GM12878 (cell line): ENCODE data around the gene AK8. TPM values are rescaled to one million over a fixed set of nuclear protein-coding genes. Genes with fewer than 3 reads are reported as not detected.

ENCODE experiments used
- ATAC-seq: fragments of 200-7000 bp; cut with Tn5 transposase; 3 replicates; pipeline ENCODE4 v1.9.1; 2020; ENCODE audit warnings: mild to moderate bottlenecking, moderate library complexity
- BruUV-seq: library from RNA; stranded (reverse); fragments of 400-500 nt; replicated peaks from 2 replicates; lab custom pipeline; 2021; lab: Mats Ljungman, UMichigan
- CTCF ChIA-PET: fragments of 300-600 bp; sonication (Branson Sonifier 250); formaldehyde crosslinking; extraction: SDS; loops from one replicate; lab custom pipeline; 2021; ENCODE audit warnings: inconsistent platforms; lab: Yijun Ruan, JAX
- POLR2A ChIA-PET: fragments of 350-600 bp; formaldehyde crosslinking; extraction: SDS; loops from one replicate; lab custom pipeline; 2021; ENCODE audit warnings: inconsistent platforms; lab: Charles Lee
- RAD21 ChIA-PET: fragments of 300-600 bp; sonication (Branson Sonifier 250); formaldehyde crosslinking; loops from one replicate; lab custom pipeline; 2023; ENCODE audit warnings: antibody characterized with exemption; ENCODE audit not compliant: unreplicated experiment; lab: Charles Lee
- SMC1A ChIA-PET: fragments of 300-600 bp; sonication (Branson Sonifier 250); formaldehyde crosslinking; loops from one replicate; lab custom pipeline; 2023; ENCODE audit not compliant: unreplicated experiment, uncharacterized antibody; lab: Charles Lee
- DNase-seq: peaks from one replicate; pipeline ENCODE4 v3.0.0-alpha.2; 2011; ENCODE audit warnings: low read depth, low spot score
- FAIRE-seq: peaks from 3 replicates; lab custom pipeline; 2011; peaks lifted over from hg19 to GRCh38; lab: Jason Lieb, UNC
- H2AFZ ChIP-seq: 2 replicates; pipeline ENCODE4 v1.6.0; 2011; ENCODE audit warnings: low read depth, low read length, control low read depth; ENCODE audit not compliant: control insufficient read depth
- H3K27ac ChIP-seq: 2 replicates; pipeline ENCODE4 v1.5.1; 2011; ENCODE audit warnings: control low read depth; ENCODE audit not compliant: control insufficient read depth, insufficient read depth
- H3K27me3 ChIP-seq, 2 experiments: replicated peaks in 1 of 2; 2 replicates each; pipeline versions ENCODE4 v1.6.0 to v1.6.1; 2011; ENCODE audit warnings: low read length in 1 of 2; ENCODE audit not compliant: control insufficient read depth in 2 of 2, insufficient read depth in 2 of 2
- H3K36me3 ChIP-seq, 2 experiments: 2 replicates each; pipeline ENCODE4 v1.5.1; 2011; ENCODE audit warnings: low read length in 1 of 2; ENCODE audit not compliant: control insufficient read depth in 2 of 2, insufficient read depth in 2 of 2
- H3K4me1 ChIP-seq: 2 replicates; pipeline ENCODE4 v1.6.1; 2011; ENCODE audit warnings: mild to moderate bottlenecking, low read length, moderate library complexity, mixed read lengths; ENCODE audit not compliant: control insufficient read depth, insufficient read depth
- H3K4me2 ChIP-seq: 2 replicates; pipeline ENCODE4 v1.6.0; 2011; ENCODE audit warnings: control low read depth; ENCODE audit not compliant: control insufficient read depth, insufficient read depth
- H3K4me3 ChIP-seq: fragments of 200-600 bp; sonication (generic); 2 replicates; pipeline ENCODE4 v1.5.1; 2016
- H3K79me2 ChIP-seq: 2 replicates; pipeline ENCODE4 v1.6.0; 2011; ENCODE audit warnings: low read length; ENCODE audit not compliant: control insufficient read depth, insufficient read depth
- H3K9ac ChIP-seq: 2 replicates; pipeline ENCODE4 v1.8.0; 2011; ENCODE audit warnings: low read length, control low read depth, mixed read lengths; ENCODE audit not compliant: control insufficient read depth, insufficient read depth
- H3K9me3 ChIP-seq: replicated peaks from 3 replicates; pipeline ENCODE4 v1.5.1; 2011; ENCODE audit warnings: mild to moderate bottlenecking, low read length; ENCODE audit not compliant: control insufficient read depth, insufficient read depth
- H4K20me1 ChIP-seq: 2 replicates; pipeline ENCODE4 v1.6.0; 2011; ENCODE audit not compliant: control insufficient read depth, insufficient read depth
- CEBPB ChIP-seq, 2 experiments: fragments of 150-350 bp in 1 of 2; IDR thresholded peaks; 2 replicates each; pipeline ENCODE4 v1.6.1; 2012 to 2014; ENCODE audit warnings: low read depth in 2 of 2, low read length in 2 of 2, borderline replicate concordance in 1 of 2, inconsistent platforms in 1 of 2
- EED ChIP-seq: sonication (generic); IDR thresholded peaks from 2 replicates; pipeline ENCODE4 v1.6.1; 2016; ENCODE audit warnings: antibody characterized with exemption, low read depth
- EZH2 ChIP-seq: IDR thresholded peaks from 2 replicates; pipeline ENCODE4 v1.6.1; 2012; ENCODE audit warnings: low read depth, mild to moderate bottlenecking, control low read depth, inconsistent platforms, low read length, borderline replicate concordance; ENCODE audit not compliant: control insufficient read depth
- IRF4 ChIP-seq: IDR thresholded peaks from 2 replicates; pipeline ENCODE4 v1.6.1; 2011; ENCODE audit warnings: low read depth, low read length
- NBN ChIP-seq: fragments of 450-650 bp; IDR thresholded peaks from 2 replicates; pipeline ENCODE4 v1.6.1; 2016
- NR2C2 ChIP-seq: IDR thresholded peaks from 2 replicates; pipeline ENCODE4 v1.6.1; 2011; ENCODE audit warnings: borderline replicate concordance, low read depth; ENCODE audit not compliant: control insufficient read depth, insufficient read length
- PAX8 ChIP-seq: fragments of 450-650 bp; IDR thresholded peaks from 2 replicates; pipeline ENCODE4 v1.6.1; 2017; ENCODE audit warnings: mild to moderate bottlenecking, moderate library complexity
- SMC3 ChIP-seq: IDR thresholded peaks from 2 replicates; pipeline ENCODE4 v1.6.1; 2011; ENCODE audit warnings: low read length, improper control_type of control experiment, borderline replicate concordance
- ZNF622 ChIP-seq: fragments of 450-650 bp; IDR thresholded peaks from 2 replicates; pipeline ENCODE4 v1.6.1; 2017; ENCODE audit warnings: mild to moderate bottlenecking, inconsistent platforms
- WGBS: methylation state at CpG from one replicate; pipeline ENCODE4 v1.1.6; 2016; ENCODE audit warnings: low lambda C conversion rate; ENCODE audit not compliant: insufficient replicate concordance, insufficient coverage; ENCODE audit errors: missing lambda C conversion rate; 5-methylcytosine and 5-hydroxymethylcytosine counted together
- in situ Hi-C: fragments of 300-500 bp; cut with MboI; formaldehyde crosslinking; loops from 9 replicates; pipeline ENCODE4 v1.14.3; 2018; ENCODE audit warnings: mixed read lengths
- intact Hi-C: fragments of 100-400 bp; cut with micrococcal nuclease; formaldehyde crosslinking; loops from one replicate; pipeline ENCODE4 v1.14.2; 2022; ENCODE audit not compliant: unreplicated experiment
- polyA plus RNA-seq, 11 experiments: library from polyadenylated mRNA; depleted of rRNA in 4 of 11; unstranded in 6 of 11; stranded (reverse) in 5 of 11; fragments of >200 nt; fragmentation: Nextera tagmentation in 4 of 11; fragmentation: Illumina TruSeq in 1 of 11; extraction: Ambion mirVana in 4 of 11; extraction: Trizol in 1 of 11; gene quantifications; 1 replicate in 1 of 11; 2 replicates in 10 of 11; pipeline versions ENCODE4 v1.2.1 to v1.2.3, GENCODE V29; 2011 to 2016; ENCODE audit warnings: inconsistent platforms in 2 of 11, missing spikeins in 2 of 11, low read depth in 1 of 11
- total RNA-seq, 4 experiments: library from RNA; depleted of rRNA in 3 of 4; stranded (reverse); fragments of >200 nt in 3 of 4; fragmentation: Illumina TruSeq in 1 of 4; extraction: Trizol in 1 of 4; gene quantifications; 2 replicates each; pipeline versions ENCODE4 v1.2.1 to v1.2.3, GENCODE V29; 2013 to 2021
- TF ChIP-seq, protein P1 (sequence below): fragments of 450-650 bp; IDR thresholded peaks from 2 replicates; pipeline ENCODE4 v1.6.1; 2017; ENCODE audit warnings: mild to moderate bottlenecking, moderate library complexity
- TF ChIP-seq, protein P2 (sequence below): fragments of 150-350 bp; IDR thresholded peaks from 2 replicates; pipeline ENCODE4 v1.6.1; 2016; ENCODE audit warnings: low read depth, low read length
- TF ChIP-seq, protein P3 (sequence below): IDR thresholded peaks from 2 replicates; pipeline ENCODE4 v1.6.1; 2012; ENCODE audit warnings: low read depth, low read length, improper control_type of control experiment
- TF ChIP-seq, protein P4 (sequence below): IDR thresholded peaks from 2 replicates; pipeline ENCODE4 v1.6.1; 2012; ENCODE audit warnings: low read depth, low read length, improper control_type of control experiment

The AK8 gene
- total and polyA plus RNA-seq, 10 of the 15 experiments (the other 5 are each of a cell fraction or from before 2014, with no cell fraction given) = 0.03 to 0.12 (median 0.06) TPM; not detected in 5

DNA sequence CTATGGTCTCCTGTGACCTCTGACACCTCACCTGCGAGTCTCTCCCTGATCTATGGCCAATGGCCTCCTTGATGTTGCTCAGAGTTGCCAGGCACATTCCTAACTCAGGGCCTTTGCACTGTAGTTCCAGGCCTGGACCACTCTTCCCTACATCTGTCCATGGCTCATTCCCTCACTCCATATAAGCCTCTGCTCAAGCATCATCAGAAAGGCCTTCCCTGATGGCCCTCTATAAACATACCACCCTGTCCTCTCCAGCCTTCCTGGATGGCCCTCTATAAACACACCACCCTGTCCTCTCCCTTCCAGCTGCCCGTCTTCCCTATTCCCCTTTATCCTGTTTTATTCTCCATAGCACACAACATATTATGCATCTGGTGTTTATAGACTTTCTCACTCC lies 105.0 kb downstream of the AK8 start:
- Histone ChIP-seq H3K36me3 (no peaks in the 10 kb centered on the region), H3K27me3 (no peaks in the 10 kb centered on the region), H4K20me1 (no peaks in the 10 kb centered on the region), H3K9ac (no peak overlapping the region), H3K27ac (no peak overlapping the region), H3K79me2 (no peaks in the 10 kb centered on the region), H3K4me3 (no peak overlapping the region), H3K9me3 (peaks cover 6% of the 10 kb centered on the region; the same call in 2 of the 3 replicates), H3K4me1 (peaks cover 3% of the 10 kb centered on the region), H2AFZ (no peak overlapping the region), H3K4me2 (no peak overlapping the region)
- intact Hi-C loops (no loop called here), in situ Hi-C loops (no loop called here)
- 55% methylated on average over 2 of the region's 2 CpGs for WGBS
- CTCF ChIA-PET = interaction anchor here (1.4 kb wide), 1 partner anchor 8 kb away, joined by 4 read pairs; no protein-coding TSS in a partner anchor
- RAD21 ChIA-PET = no interaction called here
- POLR2A ChIA-PET = no interaction called here
- no TSS peak for BruUV-seq
- no peak for DNase-seq
- ATAC-seq = no peak
- SMC1A ChIA-PET = interaction anchor here (0.5 kb wide), 1 partner anchor 14 kb away, joined by 3 read pairs; no protein-coding TSS in a partner anchor
- no peak for FAIRE-seq
- TF ChIP-seq ZNF622 (no peak), NBN (no peak), IRF4 (no peak), EED (no peak), CEBPB (IDR thresholded peaks at IDR 0.05; ENCODE audit: borderline replicate concordance in 1 of 2, low read depth in 2 of 2, low read length in 2 of 2) (no peak), EZH2 (no peak), PAX8 (no peak), NR2C2 (no peak), SMC3 (no peak)
- TF ChIP-seq, protein P1, sequence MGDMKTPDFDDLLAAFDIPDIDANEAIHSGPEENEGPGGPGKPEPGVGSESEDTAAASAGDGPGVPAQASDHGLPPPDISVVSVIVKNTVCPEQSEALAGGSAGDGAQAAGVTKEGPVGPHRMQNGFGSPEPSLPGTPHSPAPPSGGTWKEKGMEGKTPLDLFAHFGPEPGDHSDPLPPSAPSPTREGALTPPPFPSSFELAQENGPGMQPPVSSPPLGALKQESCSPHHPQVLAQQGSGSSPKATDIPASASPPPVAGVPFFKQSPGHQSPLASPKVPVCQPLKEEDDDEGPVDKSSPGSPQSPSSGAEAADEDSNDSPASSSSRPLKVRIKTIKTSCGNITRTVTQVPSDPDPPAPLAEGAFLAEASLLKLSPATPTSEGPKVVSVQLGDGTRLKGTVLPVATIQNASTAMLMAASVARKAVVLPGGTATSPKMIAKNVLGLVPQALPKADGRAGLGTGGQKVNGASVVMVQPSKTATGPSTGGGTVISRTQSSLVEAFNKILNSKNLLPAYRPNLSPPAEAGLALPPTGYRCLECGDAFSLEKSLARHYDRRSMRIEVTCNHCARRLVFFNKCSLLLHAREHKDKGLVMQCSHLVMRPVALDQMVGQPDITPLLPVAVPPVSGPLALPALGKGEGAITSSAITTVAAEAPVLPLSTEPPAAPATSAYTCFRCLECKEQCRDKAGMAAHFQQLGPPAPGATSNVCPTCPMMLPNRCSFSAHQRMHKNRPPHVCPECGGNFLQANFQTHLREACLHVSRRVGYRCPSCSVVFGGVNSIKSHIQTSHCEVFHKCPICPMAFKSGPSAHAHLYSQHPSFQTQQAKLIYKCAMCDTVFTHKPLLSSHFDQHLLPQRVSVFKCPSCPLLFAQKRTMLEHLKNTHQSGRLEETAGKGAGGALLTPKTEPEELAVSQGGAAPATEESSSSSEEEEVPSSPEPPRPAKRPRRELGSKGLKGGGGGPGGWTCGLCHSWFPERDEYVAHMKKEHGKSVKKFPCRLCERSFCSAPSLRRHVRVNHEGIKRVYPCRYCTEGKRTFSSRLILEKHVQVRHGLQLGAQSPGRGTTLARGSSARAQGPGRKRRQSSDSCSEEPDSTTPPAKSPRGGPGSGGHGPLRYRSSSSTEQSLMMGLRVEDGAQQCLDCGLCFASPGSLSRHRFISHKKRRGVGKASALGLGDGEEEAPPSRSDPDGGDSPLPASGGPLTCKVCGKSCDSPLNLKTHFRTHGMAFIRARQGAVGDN = no peak
- TF ChIP-seq, protein P2, sequence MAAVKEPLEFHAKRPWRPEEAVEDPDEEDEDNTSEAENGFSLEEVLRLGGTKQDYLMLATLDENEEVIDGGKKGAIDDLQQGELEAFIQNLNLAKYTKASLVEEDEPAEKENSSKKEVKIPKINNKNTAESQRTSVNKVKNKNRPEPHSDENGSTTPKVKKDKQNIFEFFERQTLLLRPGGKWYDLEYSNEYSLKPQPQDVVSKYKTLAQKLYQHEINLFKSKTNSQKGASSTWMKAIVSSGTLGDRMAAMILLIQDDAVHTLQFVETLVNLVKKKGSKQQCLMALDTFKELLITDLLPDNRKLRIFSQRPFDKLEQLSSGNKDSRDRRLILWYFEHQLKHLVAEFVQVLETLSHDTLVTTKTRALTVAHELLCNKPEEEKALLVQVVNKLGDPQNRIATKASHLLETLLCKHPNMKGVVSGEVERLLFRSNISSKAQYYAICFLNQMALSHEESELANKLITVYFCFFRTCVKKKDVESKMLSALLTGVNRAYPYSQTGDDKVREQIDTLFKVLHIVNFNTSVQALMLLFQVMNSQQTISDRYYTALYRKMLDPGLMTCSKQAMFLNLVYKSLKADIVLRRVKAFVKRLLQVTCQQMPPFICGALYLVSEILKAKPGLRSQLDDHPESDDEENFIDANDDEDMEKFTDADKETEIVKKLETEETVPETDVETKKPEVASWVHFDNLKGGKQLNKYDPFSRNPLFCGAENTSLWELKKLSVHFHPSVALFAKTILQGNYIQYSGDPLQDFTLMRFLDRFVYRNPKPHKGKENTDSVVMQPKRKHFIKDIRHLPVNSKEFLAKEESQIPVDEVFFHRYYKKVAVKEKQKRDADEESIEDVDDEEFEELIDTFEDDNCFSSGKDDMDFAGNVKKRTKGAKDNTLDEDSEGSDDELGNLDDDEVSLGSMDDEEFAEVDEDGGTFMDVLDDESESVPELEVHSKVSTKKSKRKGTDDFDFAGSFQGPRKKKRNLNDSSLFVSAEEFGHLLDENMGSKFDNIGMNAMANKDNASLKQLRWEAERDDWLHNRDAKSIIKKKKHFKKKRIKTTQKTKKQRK = no peak
- TF ChIP-seq, protein P3, sequence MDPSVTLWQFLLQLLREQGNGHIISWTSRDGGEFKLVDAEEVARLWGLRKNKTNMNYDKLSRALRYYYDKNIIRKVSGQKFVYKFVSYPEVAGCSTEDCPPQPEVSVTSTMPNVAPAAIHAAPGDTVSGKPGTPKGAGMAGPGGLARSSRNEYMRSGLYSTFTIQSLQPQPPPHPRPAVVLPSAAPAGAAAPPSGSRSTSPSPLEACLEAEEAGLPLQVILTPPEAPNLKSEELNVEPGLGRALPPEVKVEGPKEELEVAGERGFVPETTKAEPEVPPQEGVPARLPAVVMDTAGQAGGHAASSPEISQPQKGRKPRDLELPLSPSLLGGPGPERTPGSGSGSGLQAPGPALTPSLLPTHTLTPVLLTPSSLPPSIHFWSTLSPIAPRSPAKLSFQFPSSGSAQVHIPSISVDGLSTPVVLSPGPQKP = no peak
- TF ChIP-seq, protein P4, sequence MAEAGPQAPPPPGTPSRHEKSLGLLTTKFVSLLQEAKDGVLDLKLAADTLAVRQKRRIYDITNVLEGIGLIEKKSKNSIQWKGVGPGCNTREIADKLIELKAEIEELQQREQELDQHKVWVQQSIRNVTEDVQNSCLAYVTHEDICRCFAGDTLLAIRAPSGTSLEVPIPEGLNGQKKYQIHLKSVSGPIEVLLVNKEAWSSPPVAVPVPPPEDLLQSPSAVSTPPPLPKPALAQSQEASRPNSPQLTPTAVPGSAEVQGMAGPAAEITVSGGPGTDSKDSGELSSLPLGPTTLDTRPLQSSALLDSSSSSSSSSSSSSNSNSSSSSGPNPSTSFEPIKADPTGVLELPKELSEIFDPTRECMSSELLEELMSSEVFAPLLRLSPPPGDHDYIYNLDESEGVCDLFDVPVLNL = no peak
